A673 (cell line): Measurements from ENCODE around the gene SERP2. TPM values are rescaled to one million over a fixed set of nuclear protein-coding genes. Genes with fewer than 3 reads are reported as not detected.

Experiments
- BruUV-seq: library from RNA; stranded (reverse); fragments of 400-500 nt; replicated peaks from 2 replicates; lab custom pipeline; 2021; lab: Mats Ljungman, UMichigan
- CTCF ChIA-PET: fragments of 300-600 bp; sonication (Branson Sonifier 250); formaldehyde crosslinking; loops from one replicate; lab custom pipeline; 2022; ENCODE audit warnings: antibody characterized with exemption; lab: Charles Lee
- POLR2A ChIA-PET: fragments of 300-600 bp; sonication (Branson Sonifier 250); formaldehyde crosslinking; loops from one replicate; lab custom pipeline; 2022; ENCODE audit warnings: antibody characterized with exemption; ENCODE audit not compliant: low non-redundant PET; lab: Charles Lee
- DNase-seq: peaks from one replicate; pipeline ENCODE4 v3.0.0-alpha.2; 2015; ENCODE audit warnings: low spot score
- H3K27ac ChIP-seq: fragments of 200-600 bp; sonication (generic); 2 replicates; pipeline ENCODE4 v1.5.1; 2016; ENCODE audit warnings: mixed run types, low read depth, mild to moderate bottlenecking, mixed read lengths, antibody characterized with exemption, low read length; ENCODE audit not compliant: poor library complexity, severe bottlenecking
- H3K27me3 ChIP-seq: fragments of 200-600 bp; sonication (generic); replicated peaks from 2 replicates; pipeline ENCODE4 v1.6.1; 2017; ENCODE audit warnings: mixed run types, low read depth, mild to moderate bottlenecking, mixed read lengths, antibody characterized with exemption, low read length; ENCODE audit not compliant: insufficient read depth, poor library complexity
- H3K36me3 ChIP-seq: fragments of 200-600 bp; sonication (generic); 2 replicates; pipeline ENCODE4 v1.6.1; 2016; ENCODE audit warnings: mixed run types, mild to moderate bottlenecking, mixed read lengths, antibody characterized with exemption, low read length; ENCODE audit not compliant: insufficient read depth, poor library complexity, severe bottlenecking
- H3K4me1 ChIP-seq: fragments of 200-600 bp; sonication (generic); 2 replicates; pipeline ENCODE4 v1.6.1; 2017; ENCODE audit warnings: mixed run types, mild to moderate bottlenecking, mixed read lengths, antibody characterized with exemption, low read length; ENCODE audit not compliant: insufficient read depth, poor library complexity, severe bottlenecking
- H3K4me3 ChIP-seq: fragments of 200-600 bp; sonication (generic); 2 replicates; pipeline ENCODE4 v1.5.1; 2016; ENCODE audit warnings: low read depth, mixed run types, mild to moderate bottlenecking, mixed read lengths, low read length; ENCODE audit not compliant: poor library complexity, severe bottlenecking
- H3K9me3 ChIP-seq: fragments of 200-600 bp; sonication (generic); 2 replicates; pipeline ENCODE4 v1.6.1; 2016; ENCODE audit warnings: mixed run types, low read depth, mild to moderate bottlenecking, mixed read lengths, antibody characterized with exemption, low read length; ENCODE audit not compliant: poor library complexity, severe bottlenecking
- EZH2 ChIP-seq: fragments of 200-600 bp; sonication (generic); IDR thresholded peaks from 2 replicates; pipeline ENCODE4 v1.6.1; 2017; ENCODE audit warnings: borderline replicate concordance, low read depth, mild to moderate bottlenecking, mixed read lengths, antibody characterized with exemption, low read length; ENCODE audit not compliant: poor library complexity, severe bottlenecking
- intact Hi-C: fragments of 100-400 bp; cut with micrococcal nuclease; formaldehyde crosslinking; loops from one replicate; pipeline ENCODE4 v1.10.0; 2022; ENCODE audit not compliant: unreplicated experiment
- total RNA-seq: library from RNA; stranded (reverse); gene quantifications from 2 replicates; pipeline ENCODE4 v1.2.3, GENCODE V29; 2021
- TF ChIP-seq, protein P1 (sequence below): fragments of 300-800, 200-600 bp; sonication (generic); conservative IDR thresholded peaks from 2 replicates; pipeline ENCODE4 v1.5.1; 2017; ENCODE audit warnings: low read depth, mild to moderate bottlenecking, antibody characterized with exemption, low read length, moderate library complexity, mixed read lengths

SERP2 gene
- total RNA-seq, 1 experiment from 2014 or later, result 0.69 TPM

DNA sequence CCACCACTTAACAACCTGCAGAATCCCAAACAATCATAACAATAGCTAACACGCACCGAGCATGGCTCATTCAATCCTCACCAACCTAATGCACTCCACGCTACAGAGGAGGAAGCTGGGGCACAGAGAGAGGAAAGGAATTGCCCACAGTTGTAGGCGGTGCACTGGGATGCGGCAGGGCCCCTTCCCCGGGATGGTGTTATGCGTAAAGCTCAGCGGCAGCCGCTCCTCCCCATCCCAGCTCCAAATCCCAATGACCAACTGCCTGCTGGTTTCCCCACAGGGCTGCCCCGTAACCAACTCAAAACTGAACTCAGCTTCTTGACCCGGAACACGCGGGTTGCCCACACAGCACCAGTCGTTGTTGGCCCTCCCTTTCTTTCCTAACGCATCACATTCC lies 42.2 kb downstream of the SERP2 start:
- no peak overlapping the region for H3K27ac ChIP-seq
- CTCF ChIA-PET, result no interaction called here
- no peak for TF ChIP-seq EZH2
- TF ChIP-seq, protein P1, sequence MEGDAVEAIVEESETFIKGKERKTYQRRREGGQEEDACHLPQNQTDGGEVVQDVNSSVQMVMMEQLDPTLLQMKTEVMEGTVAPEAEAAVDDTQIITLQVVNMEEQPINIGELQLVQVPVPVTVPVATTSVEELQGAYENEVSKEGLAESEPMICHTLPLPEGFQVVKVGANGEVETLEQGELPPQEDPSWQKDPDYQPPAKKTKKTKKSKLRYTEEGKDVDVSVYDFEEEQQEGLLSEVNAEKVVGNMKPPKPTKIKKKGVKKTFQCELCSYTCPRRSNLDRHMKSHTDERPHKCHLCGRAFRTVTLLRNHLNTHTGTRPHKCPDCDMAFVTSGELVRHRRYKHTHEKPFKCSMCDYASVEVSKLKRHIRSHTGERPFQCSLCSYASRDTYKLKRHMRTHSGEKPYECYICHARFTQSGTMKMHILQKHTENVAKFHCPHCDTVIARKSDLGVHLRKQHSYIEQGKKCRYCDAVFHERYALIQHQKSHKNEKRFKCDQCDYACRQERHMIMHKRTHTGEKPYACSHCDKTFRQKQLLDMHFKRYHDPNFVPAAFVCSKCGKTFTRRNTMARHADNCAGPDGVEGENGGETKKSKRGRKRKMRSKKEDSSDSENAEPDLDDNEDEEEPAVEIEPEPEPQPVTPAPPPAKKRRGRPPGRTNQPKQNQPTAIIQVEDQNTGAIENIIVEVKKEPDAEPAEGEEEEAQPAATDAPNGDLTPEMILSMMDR, result no peak
- no TSS peak for BruUV-seq
- no peak for DNase-seq
- no peaks in the 10 kb centered on the region for H3K27me3 ChIP-seq
- no peak overlapping the region for H3K4me3 ChIP-seq
- no peaks in the 10 kb centered on the region for H3K4me1 ChIP-seq
- no peaks in the 10 kb centered on the region for H3K9me3 ChIP-seq
- H3K36me3 ChIP-seq, result no peaks in the 10 kb centered on the region
- intact Hi-C loops, result no loop called here
- POLR2A ChIA-PET, result interaction anchor here (0.6 kb wide), 1 partner anchor 1275 kb away, joined by 3 read pairs; no protein-coding TSS in a partner anchor

DNA sequence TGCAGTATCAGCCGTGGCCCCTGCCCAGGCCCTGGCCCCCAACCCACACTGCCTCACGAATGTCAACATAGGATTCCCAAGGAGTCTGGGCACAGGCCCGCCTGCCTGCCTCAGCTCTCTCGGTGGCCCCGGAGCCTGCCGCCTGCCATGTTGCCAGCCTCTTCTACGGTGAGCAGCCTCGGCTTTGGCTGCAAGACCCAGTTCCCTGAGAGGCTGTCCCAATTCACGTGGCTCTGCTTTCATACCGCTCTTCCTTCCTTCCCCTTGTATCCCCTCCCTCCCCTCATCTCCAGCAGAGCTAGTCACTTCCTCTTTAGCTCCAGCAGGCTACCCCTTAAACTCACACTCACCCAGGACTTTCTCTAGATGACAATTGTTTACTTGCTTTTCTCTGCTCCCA lies 42.7 kb downstream of the SERP2 start:
- no peak for TF ChIP-seq EZH2
- TF ChIP-seq, protein P1, result no peak
- H3K4me3 ChIP-seq, result no peak overlapping the region
- H3K27me3 ChIP-seq, result no peaks in the 10 kb centered on the region
- H3K36me3 ChIP-seq, result no peaks in the 10 kb centered on the region
- ChIA-PET POLR2A (interaction anchor here (0.6 kb wide), 1 partner anchor 1275 kb away, joined by 3 read pairs; no protein-coding TSS in a partner anchor), CTCF (no interaction called here)
- intact Hi-C loops, result no loop called here
- H3K9me3 ChIP-seq, result no peaks in the 10 kb centered on the region
- DNase-seq, result no peak
- no peak overlapping the region for H3K27ac ChIP-seq
- BruUV-seq, result no TSS peak
- no peaks in the 10 kb centered on the region for H3K4me1 ChIP-seq

DNA sequence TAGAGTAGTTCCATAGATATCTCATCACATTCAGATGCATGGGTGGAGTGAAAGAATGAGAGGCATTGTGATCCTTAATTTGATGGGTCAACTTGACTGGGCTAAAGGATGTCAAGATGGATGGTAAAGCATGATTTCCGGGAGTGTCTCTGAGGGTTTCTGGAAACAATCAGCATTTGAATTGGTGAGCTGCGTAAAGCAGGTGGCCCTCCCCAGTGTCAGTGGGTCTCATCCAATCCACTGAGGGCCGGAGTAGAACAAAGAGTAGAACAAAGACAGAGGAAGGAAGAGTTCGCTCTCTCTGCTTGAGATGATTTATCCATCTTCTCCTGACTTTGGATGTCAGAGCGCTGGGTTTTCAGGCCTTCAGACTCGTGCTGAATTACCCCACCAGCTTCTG lies 43.1 kb downstream of the SERP2 start:
- POLR2A ChIA-PET, result no interaction called here

More for the DNA sequence above, 43.1 kb downstream of the SERP2 start:
- no TSS peak for BruUV-seq
- Histone ChIP-seq H3K4me3 (no peak overlapping the region), H3K27ac (no peak overlapping the region), H3K9me3 (no peaks in the 10 kb centered on the region), H3K4me1 (no peaks in the 10 kb centered on the region), H3K27me3 (no peaks in the 10 kb centered on the region), H3K36me3 (no peaks in the 10 kb centered on the region)
- DNase-seq, result no peak
- intact Hi-C loops, result no loop called here
- CTCF ChIA-PET, result no interaction called here
- TF ChIP-seq EZH2, result no peak
- TF ChIP-seq, protein P1, result no peak
